Neural crest cell (in vitro differentiated cells): ENCODE results near the gene NEK8. TPM values are rescaled to one million over a fixed set of nuclear protein-coding genes. Genes with fewer than 3 reads are reported as not detected.

Source experiments
- DNase-seq: peaks from one replicate; pipeline ENCODE4 v3.0.0; 2021; ENCODE audit warnings: low read depth, mixed read lengths, low spot score
- H3K27ac Mint-ChIP-seq: one replicate; pipeline ENCODE4 v1.8.0; 2021; ENCODE audit warnings: mild to moderate bottlenecking, mixed read lengths; ENCODE audit not compliant: unreplicated experiment
- H3K27me3 Mint-ChIP-seq: 2 replicates; pipeline ENCODE4 v1.8.0; 2021; ENCODE audit warnings: low read depth, mild to moderate bottlenecking, mixed read lengths
- H3K36me3 Mint-ChIP-seq: 2 replicates; pipeline ENCODE4 v1.8.0; 2021; ENCODE audit warnings: low read depth, mild to moderate bottlenecking, mixed read lengths
- H3K4me1 Mint-ChIP-seq: 2 replicates; pipeline ENCODE4 v1.8.0; 2021; ENCODE audit warnings: mixed read lengths
- H3K4me3 Mint-ChIP-seq: one replicate; pipeline ENCODE4 v1.8.0; 2021; ENCODE audit warnings: mild to moderate bottlenecking, mixed read lengths
- H3K9me3 Mint-ChIP-seq: 2 replicates; pipeline ENCODE4 v1.8.0; 2021; ENCODE audit warnings: mixed read lengths
- CTCF ChIP-seq: fragments of 200-600 bp; sonication (generic); conservative IDR thresholded peaks from 2 replicates; pipeline ENCODE4 v1.5.0; 2021; ENCODE audit warnings: antibody characterized with exemption, mild to moderate bottlenecking
- total RNA-seq: library from RNA; stranded (reverse); gene quantifications from 2 replicates; pipeline ENCODE4 v1.2.1, GENCODE V29; 2021

Gene NEK8
- total RNA-seq, 1 donor from 2014 or later: 6.2 TPM

GRCh38 chr17:28750178-28751047, 21.8 kb downstream of the NEK8 start:
- Mint-ChIP-seq H3K27me3 (peaks cover 5% of the 10 kb centered on the region), H3K4me3 (peak overlapping the region; percentile 87), H3K36me3 (peaks cover 16% of the 10 kb centered on the region), H3K27ac (peak overlapping the region; percentile 57), H3K4me1 (peaks cover 36% of the 10 kb centered on the region), H3K9me3 (no peaks in the 10 kb centered on the region)
- peak; percentile 99 for TF ChIP-seq CTCF
- peak; percentile 94 for DNase-seq

- DNase-seq: no peak
- peaks cover 5% of the 10 kb centered on the region for H3K27me3 Mint-ChIP-seq
- H3K27ac Mint-ChIP-seq: no peak overlapping the region
Observed at GRCh38 chr17:28751600-28752366, 23.2 kb downstream of the NEK8 start.

GRCh38 chr17:28755486-28755885, 26.9 kb downstream of the NEK8 start:
- Mint-ChIP-seq H3K4me1 (peaks cover 16% of the 10 kb centered on the region), H3K27me3 (no peaks in the 10 kb centered on the region), H3K36me3 (peaks cover 16% of the 10 kb centered on the region), H3K27ac (no peak overlapping the region), H3K4me3 (peak overlapping the region; percentile 12), H3K9me3 (no peaks in the 10 kb centered on the region)
- no peak for TF ChIP-seq CTCF
- DNase-seq: no peak

More at GRCh38 chr17:28751600-28752366, 23.2 kb downstream of the NEK8 start:
- H3K4me1 Mint-ChIP-seq: peaks cover 23% of the 10 kb centered on the region
- H3K9me3 Mint-ChIP-seq: no peaks in the 10 kb centered on the region
- H3K36me3 Mint-ChIP-seq: peaks cover 16% of the 10 kb centered on the region
- H3K4me3 Mint-ChIP-seq: peak overlapping the region; percentile 79
- TF ChIP-seq CTCF: no peak

GRCh38 chr17:28756049-28756804, 27.6 kb downstream of the NEK8 start:
- Mint-ChIP-seq H3K4me1 (peaks cover 20% of the 10 kb centered on the region), H3K36me3 (peaks cover 14% of the 10 kb centered on the region), H3K9me3 (no peaks in the 10 kb centered on the region), H3K27ac (no peak overlapping the region), H3K4me3 (peak overlapping the region; percentile 27), H3K27me3 (no peaks in the 10 kb centered on the region)
- TF ChIP-seq CTCF: no peak
- DNase-seq: no peak

GRCh38 chr17:28758411-28759121, 30.0 kb downstream of the NEK8 start:
- Mint-ChIP-seq H3K27ac (no peak overlapping the region), H3K36me3 (peaks cover 11% of the 10 kb centered on the region), H3K27me3 (no peaks in the 10 kb centered on the region), H3K4me1 (peaks cover 29% of the 10 kb centered on the region), H3K4me3 (no peak overlapping the region), H3K9me3 (no peaks in the 10 kb centered on the region)
- TF ChIP-seq CTCF: no peak
- DNase-seq: no peak
